Stimulated activated CD8-positive, alpha-beta memory T cell treated with anti-CD3 and anti-CD28 coated beads, Interleukin-12 subunit alpha, Interleukin-12 subunit beta, amount 100 ng/mL, for 24 hours (primary cell): ENCODE results near the gene PPP1R7.

ENCODE experiments used
- DNase-seq: peaks from one replicate; pipeline ENCODE4 v3.0.0-alpha.2; 2020; ENCODE audit errors: extremely low read depth

PPP1R7 gene

DNA sequence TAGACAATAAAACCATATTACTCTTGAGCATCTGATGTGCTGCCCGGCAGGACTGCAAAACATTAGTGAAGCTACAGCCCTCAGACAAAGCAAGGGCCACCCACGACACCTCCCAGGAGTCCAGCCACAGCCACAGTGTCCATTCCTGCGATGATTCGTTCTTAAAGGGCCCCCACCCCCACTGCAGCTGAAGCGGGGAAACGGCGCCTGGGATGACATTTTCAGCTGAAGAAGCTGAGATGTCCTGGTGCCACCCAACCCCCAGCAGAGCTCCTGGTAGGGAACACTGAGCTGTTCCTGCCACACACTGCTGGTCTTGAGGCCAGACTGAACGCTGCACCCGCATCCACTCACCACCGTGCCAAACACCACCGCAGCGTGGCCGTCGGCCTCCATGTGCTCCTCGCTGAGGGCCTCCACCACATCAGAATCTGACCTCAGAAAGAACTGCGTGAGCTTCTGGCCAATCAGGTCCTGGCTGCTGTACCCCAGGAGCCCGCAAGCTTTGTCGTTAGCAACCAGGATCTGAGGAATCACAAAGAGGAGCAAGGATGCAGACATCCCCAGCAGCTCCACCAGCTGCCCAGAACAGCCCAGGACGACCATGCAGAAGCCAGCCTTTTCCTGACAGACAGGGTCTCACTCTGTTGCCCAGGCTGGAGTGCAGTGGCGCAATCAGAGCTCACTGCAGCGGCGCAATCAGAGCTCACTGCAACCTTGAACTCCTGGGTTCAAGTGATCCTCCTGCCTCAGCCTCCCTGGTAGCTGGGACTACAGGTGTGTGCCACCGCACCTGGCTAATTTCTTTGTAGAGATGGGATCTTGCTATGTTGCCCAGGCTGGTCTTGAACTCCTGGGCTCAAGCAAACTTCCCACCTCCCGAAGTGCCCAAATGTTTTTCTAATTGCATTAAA lies 10.5 kb upstream of the PPP1R7 start:
- no peak for DNase-seq

DNA sequence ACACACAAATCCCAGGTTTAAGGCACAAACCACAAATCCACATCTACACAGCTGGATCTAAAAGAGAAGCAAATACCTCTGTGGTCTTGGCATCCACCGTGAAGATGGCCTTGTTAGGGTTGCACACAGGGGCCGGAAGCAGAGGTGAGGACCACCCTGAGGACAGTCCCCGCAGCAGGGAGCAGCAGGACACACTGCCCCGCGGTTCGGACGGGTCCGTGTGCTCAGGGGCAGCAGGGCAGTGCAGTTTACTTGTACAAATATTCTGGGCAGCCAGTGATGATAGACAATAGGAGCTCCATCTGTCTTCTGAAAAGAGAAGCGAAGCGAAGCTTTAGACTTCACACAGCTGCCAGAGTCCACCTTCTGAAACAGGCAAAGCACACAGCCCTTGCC lies 9.8 kb upstream of the PPP1R7 start:
- DNase-seq = no peak

GRCh38 chr2:241141214-241141770 lies 9.0 kb upstream of the PPP1R7 start:
- DNase-seq = no peak

GRCh38 chr2:241142063-241142462 lies 8.2 kb upstream of the PPP1R7 start:
- DNase-seq = no peak

GRCh38 chr2:241142593-241142992 lies 7.7 kb upstream of the PPP1R7 start:
- DNase-seq = no peak

GRCh38 chr2:241146286-241146685 lies 4.0 kb upstream of the PPP1R7 start:
- no peak for DNase-seq

DNA sequence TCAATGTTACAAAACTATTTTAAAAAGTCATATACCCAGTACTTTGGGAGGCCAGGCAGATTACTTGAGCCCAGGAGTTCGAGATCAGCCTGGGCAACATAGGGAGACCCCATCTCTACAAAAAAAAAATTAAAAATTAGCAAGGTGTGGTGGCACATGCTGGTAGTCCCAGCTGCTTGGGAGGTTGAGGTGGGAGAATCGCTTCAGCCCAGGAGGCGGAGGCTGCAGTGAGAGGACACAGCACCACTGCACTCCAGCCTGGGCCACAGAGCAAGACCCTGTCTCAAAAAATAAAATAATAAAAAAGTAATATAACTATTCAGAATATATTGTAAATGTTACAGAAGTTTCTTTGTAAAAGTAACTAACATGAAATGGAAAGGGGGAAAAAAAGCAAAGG lies 2.9 kb upstream of the PPP1R7 start:
- no peak for DNase-seq

GRCh38 chr2:241148239-241148638 lies 2.0 kb upstream of the PPP1R7 start:
- DNase-seq = no peak

DNA sequence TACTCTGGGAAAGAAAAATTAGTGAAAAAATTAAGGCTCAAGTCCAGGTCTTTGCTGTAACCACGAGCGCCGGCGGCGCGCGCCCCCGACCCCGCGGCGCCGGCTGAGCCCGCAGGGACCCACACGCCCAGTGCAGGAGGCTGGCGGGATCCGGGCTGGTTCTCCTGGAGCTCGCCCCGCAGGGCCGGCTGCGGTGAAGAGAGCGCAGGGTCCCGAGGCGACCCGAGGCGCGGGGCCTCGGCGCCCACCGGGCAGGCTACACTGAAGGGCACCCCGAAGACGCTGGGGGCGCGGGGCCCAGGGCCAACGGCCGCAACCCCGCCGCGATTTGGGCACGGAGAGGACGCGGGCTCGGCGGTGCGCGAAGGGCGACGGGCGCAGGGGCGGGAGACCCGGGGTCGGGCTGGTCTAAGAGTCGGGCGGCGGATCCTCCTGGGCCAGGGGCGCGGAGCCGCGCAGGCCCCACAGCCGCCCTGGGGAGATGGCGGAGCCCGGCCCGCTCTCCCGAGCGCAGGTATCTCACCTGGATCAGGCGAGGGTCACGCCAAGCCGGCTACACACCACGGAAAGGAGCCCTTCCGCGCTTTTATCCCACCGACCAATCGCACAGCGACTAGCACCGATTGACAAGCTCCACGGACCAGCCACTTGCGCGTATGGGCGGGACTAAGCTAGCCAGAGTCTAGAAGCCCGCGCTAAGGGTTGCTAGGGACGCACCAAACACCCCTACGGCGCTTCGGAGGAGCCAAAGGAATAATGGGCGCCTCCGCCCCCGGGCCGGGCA lies 1.2 kb upstream of the PPP1R7 start, which contains the start of gene PASK:
Gene PASK, minus strand, starts transcription at position 582 of the 784 bp plus-strand sequence. CDS start 6,440 bp downstream, outside the sequence.
- peak; percentile 82 for DNase-seq

GRCh38 chr2:241149675-241149924 lies 667 bp upstream of the PPP1R7 start:
- DNase-seq = no peak

DNA sequence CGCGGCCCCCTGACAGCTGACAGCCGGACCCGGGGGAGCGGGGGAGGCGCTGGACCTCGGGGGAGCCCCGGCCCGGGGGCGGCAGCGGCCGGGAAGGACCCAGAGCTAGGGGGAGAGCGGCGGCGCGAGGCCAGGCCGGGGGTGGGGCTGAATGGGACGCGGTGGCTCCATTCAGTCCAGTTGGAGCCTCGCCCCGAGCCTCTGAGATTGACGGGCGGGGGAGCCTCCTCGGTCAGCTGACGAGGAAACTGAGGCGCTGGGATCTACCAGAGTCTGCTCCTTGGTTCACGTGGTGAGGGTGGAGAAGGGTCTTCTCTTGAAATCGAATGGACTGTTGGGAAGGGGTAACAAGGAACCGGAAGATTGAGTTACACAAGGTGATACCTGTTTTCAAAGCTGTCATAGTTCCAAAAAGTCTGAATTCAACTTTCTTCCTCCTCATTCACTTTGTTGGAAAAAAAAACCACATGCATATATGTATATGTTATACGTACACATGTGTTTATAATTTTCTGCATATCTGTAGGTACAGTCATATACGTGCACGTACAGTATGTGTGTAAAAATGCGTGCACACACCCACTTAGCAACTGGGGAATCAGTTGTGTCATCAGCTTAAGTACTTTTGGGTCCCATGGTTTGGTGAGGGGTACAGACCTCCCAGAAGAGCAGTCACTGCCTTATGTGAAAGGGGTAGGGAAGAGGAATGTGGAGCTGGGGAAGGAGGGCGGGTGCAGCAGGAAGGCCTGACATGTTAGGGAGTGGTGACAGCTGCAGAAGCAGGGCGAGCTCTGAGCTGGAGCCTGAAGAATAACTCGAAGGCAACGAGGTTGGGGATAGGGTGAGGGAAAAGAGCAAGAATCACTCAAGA lies 628 bp downstream of the PPP1R7 start:
- no peak for DNase-seq

- DNase-seq = no peak
Observed at GRCh38 chr2:241151934-241152660, 1.8 kb downstream of the PPP1R7 start.

DNA sequence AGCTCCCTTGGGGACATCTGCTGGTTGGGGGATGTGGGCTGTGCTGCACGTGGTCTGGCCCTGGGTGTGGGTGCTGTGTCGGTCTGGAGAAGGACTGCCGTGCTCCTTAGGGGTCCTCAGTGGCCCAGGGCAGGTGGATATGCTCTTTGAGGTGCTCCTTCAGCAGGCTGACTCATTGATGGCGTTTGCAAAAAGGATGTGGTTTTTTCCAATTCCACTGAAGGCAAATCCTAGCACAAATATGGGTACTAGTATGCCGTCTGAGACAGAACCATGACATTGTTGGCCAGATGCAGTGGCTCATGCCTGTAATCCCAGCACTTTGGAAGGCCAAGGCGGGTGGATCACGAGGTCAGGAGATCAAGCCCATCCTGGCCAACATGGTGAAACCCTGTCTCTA lies 3.3 kb downstream of the PPP1R7 start:
- no peak for DNase-seq

GRCh38 chr2:241154915-241155314 lies 4.6 kb downstream of the PPP1R7 start:
- DNase-seq = peak; percentile 10

GRCh38 chr2:241155936-241156335 lies 5.7 kb downstream of the PPP1R7 start:
- no peak for DNase-seq

GRCh38 chr2:241156971-241157441 lies 6.7 kb downstream of the PPP1R7 start:
- no peak for DNase-seq

DNA sequence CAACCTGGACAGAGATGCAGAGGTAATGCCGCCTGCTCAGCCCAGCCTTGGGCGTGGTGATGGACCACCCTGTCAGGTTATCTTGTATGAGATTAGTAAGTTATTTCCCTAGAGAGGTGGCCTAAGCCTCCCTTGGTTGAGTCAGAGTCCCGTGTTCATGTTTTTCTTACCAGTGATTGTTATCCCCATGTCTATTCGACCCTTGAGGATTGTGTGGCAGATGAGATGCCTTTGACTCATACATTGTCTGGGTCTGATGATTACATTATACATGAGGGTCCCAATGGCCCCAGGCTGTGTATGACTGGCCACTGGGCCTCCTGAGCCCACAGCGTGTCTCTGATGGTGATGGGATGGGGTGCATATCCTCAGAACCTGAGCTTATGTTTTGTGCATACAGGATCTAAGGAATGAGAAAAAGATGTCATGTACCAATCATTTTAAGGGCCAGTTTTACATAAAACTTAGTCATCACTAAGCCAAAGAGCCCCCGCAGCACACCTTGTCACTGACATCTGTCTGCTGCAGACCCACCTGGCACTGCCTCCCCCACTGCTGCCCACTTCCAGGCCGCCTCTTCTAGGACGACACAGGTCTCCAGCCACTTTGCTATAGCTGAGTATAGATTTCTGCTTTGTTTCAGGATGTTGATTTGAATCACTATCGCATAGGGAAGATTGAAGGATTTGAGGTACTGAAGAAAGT lies 7.7 kb downstream of the PPP1R7 start:
- DNase-seq = no peak

- no peak for DNase-seq
Observed at GRCh38 chr2:241158546-241158900, 8.3 kb downstream of the PPP1R7 start.

GRCh38 chr2:241159116-241159515 lies 8.8 kb downstream of the PPP1R7 start:
- no peak for DNase-seq

GRCh38 chr2:241160318-241160717 lies 10.1 kb downstream of the PPP1R7 start:
- no peak for DNase-seq
